ENCODE measurements around the gene SCN1A. TPM values are rescaled to one million over a fixed set of nuclear protein-coding genes. Genes with fewer than 3 reads are reported as not detected.

The SCN1A gene
- total and polyA plus RNA-seq, 2 of the 13 experiments (the other 11 are each of a cell fraction or from before 2014, with no cell fraction given) = 19.9 to 39.4 TPM

DNA sequence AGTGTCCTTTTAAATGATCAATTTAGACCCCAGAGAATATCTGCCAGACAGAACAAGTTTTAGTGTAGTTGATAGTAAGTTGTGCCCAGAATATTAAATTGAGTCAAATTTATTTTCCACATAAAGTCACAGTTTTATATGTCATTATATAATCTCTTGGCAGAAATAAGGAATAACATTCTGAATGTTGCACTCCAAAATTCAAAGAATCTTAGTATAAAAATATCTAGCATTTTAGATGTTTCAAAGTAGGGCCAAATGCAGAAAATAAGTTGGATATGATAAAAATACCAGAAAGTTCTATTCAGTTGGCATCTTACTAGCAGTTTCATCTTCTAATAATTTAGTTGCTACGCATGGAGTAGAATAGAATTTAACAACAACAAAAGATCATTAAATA lies 33.5 kb downstream of the SCN1A start (continued):
- TF ChIP-seq GTF3A (CRISPR knock-in tag; conservative IDR thresholded peaks at IDR 0.05) = no peak

DNA sequence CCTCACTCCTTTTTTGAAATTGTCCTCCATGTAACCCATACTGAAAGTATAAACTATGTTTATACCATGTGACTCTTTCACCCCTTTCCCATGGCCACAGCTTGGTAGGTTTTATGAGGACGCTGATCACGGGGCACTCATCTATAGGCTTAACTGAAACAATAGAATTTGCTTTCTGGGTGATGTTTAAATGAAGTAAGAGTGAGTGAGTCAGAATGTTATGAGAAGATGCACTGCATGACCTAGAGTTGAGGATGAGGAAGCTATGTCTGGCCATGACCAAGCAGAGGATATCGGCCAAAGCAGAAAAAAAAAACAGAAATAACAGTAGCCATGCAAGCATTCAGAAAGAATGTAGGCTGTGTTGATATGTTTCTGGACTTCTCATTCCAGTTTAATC lies 34.9 kb downstream of the SCN1A start:
- POLR2A ChIA-PET = no interaction called here
- H3K79me2 ChIP-seq (ENCODE audit: insufficient read depth, low read length) = no peaks in the 10 kb centered on the region

DNA sequence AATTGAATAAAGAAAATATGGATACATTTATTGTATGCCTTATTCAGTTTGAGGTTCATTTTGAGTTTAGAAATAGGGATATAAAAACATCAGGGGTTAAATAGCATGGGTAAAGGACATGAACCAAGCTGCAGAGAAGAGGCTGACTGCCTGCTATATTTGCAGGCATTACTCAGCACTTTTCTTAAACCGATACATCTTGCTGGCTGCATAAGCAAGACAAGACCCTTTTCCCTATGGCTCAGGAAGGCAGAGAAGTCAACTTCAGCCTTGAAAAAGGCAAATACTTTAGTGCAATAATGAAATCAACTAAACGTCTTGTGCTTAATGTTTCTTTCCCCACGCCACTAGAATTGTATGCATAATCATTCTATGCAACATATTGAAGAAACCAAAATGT lies 36.4 kb downstream of the SCN1A start:
- no peak overlapping the region for H3K4me3 ChIP-seq (replicated peaks in 1 of 3; ENCODE audit: insufficient read depth in 1 of 3, low read depth in 2 of 3, low read length in 3 of 3)
- H3K4me1 ChIP-seq (ENCODE audit: insufficient read depth, low read length) = peaks cover 30% of the 10 kb centered on the region
- ChIA-PET CTCF (ENCODE audit: low intra/inter-chr PET ratio, low total read pairs) (no interaction called here), POLR2A (interaction anchor here (1.6 kb wide), 1 partner anchor 43 kb away, joined by 4 read pairs; no protein-coding TSS in a partner anchor)
- FAIRE-seq (no peak), DNase-seq (ENCODE audit: low spot score) (no peak), ATAC-seq (no peak)
- H4K20me1 ChIP-seq (ENCODE audit: insufficient read depth, low read length) = no peaks in the 10 kb centered on the region
- WGBS (ENCODE audit: low lambda C conversion rate) = 75% methylated on average over 3 of the region's 3 CpGs
- no peaks in the 10 kb centered on the region for H3K9me3 ChIP-seq (ENCODE audit: low read length)
- H2AFZ ChIP-seq (ENCODE audit: low read length) = no peak overlapping the region
- intact Hi-C loops (cut with micrococcal nuclease; ENCODE audit: unreplicated experiment) (no loop called here), in situ Hi-C loops (cut with HindIII; ENCODE audit: extremely low pct_ligation_motif_present, low pct_unique_long_range_greater_than_20kb) (no loop called here)
- no peaks in the 10 kb centered on the region for H3K27me3 ChIP-seq (ENCODE audit: control insufficient read depth in 1 of 2, insufficient read depth in 2 of 2, low read length in 2 of 2)
- no peak overlapping the region for H3K27ac ChIP-seq (ENCODE audit: extremely low read length, insufficient read depth, low read length)
- H3K36me3 ChIP-seq (replicated peaks in 1 of 2; ENCODE audit: control insufficient read depth in 1 of 2, insufficient read depth in 2 of 2, low read length in 2 of 2) = no peaks in the 10 kb centered on the region
- H3K9ac ChIP-seq (ENCODE audit: insufficient read depth, low read depth, low read length) = no peak overlapping the region
- no peak overlapping the region for H3K4me2 ChIP-seq (ENCODE audit: low read depth, low read length)
- TF ChIP-seq ZNF496 (CRISPR knock-in tag; IDR thresholded peaks at IDR 0.05; ENCODE audit: insufficient replicate concordance) (no peak), NFE2 (CRISPR knock-in tag; IDR thresholded peaks at IDR 0.05) (peak; percentile 74; the same call in 1 of the 2 replicates), ZSCAN20 (CRISPR knock-in tag; IDR thresholded peaks at IDR 0.05; ENCODE audit: borderline replicate concordance) (no peak), MAFK (conservative IDR thresholded peaks at IDR 0.05 in 1 of 2, IDR thresholded peaks at IDR 0.05 in 1 of 2; ENCODE audit: low read length in 2 of 2) (peak; percentile 55 to 66), ZNF652 (CRISPR knock-in tag; IDR thresholded peaks at IDR 0.05; ENCODE audit: borderline replicate concordance, low read depth) (0 out of 2 replicates have a peak, but pooled peaks have one; percentile 27), NFE2L2 (IDR thresholded peaks at IDR 0.05; ENCODE audit: low read length) (peak; percentile 71; the same call in 1 of the 2 replicates), MAFF (IDR thresholded peaks at IDR 0.05; ENCODE audit: low read depth, low read length) (peak; percentile 59)
- TF ChIP-seq, protein P1, sequence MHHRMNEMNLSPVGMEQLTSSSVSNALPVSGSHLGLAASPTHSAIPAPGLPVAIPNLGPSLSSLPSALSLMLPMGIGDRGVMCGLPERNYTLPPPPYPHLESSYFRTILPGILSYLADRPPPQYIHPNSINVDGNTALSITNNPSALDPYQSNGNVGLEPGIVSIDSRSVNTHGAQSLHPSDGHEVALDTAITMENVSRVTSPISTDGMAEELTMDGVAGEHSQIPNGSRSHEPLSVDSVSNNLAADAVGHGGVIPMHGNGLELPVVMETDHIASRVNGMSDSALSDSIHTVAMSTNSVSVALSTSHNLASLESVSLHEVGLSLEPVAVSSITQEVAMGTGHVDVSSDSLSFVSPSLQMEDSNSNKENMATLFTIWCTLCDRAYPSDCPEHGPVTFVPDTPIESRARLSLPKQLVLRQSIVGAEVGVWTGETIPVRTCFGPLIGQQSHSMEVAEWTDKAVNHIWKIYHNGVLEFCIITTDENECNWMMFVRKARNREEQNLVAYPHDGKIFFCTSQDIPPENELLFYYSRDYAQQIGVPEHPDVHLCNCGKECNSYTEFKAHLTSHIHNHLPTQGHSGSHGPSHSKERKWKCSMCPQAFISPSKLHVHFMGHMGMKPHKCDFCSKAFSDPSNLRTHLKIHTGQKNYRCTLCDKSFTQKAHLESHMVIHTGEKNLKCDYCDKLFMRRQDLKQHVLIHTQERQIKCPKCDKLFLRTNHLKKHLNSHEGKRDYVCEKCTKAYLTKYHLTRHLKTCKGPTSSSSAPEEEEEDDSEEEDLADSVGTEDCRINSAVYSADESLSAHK (CRISPR knock-in tag; IDR thresholded peaks at IDR 0.05; ENCODE audit: borderline replicate concordance) = no peak
- BruUV-seq (replicated peaks) = no TSS peak
- no peaks in the 10 kb centered on the region for H3K79me2 ChIP-seq (ENCODE audit: insufficient read depth, low read length)

More for the DNA sequence above, 34.9 kb downstream of the SCN1A start:
- H2AFZ ChIP-seq (ENCODE audit: low read length) = no peak overlapping the region
- FAIRE-seq (no peak), DNase-seq (ENCODE audit: low spot score) (no peak), ATAC-seq (no peak)
- H3K9me3 ChIP-seq (ENCODE audit: low read length) = no peaks in the 10 kb centered on the region
- peaks cover 30% of the 10 kb centered on the region for H3K4me1 ChIP-seq (ENCODE audit: insufficient read depth, low read length)
- H3K36me3 ChIP-seq (replicated peaks in 1 of 2; ENCODE audit: control insufficient read depth in 1 of 2, insufficient read depth in 2 of 2, low read length in 2 of 2) = no peaks in the 10 kb centered on the region
- H3K9ac ChIP-seq (ENCODE audit: insufficient read depth, low read depth, low read length) = no peak overlapping the region
- no TSS peak for BruUV-seq (replicated peaks)
- 96% methylated on average over 3 of the region's 3 CpGs for WGBS (ENCODE audit: low lambda C conversion rate)
- no peak overlapping the region for H3K27ac ChIP-seq (ENCODE audit: extremely low read length, insufficient read depth, low read length)
- no peak overlapping the region for H3K4me2 ChIP-seq (ENCODE audit: low read depth, low read length)
- CTCF ChIA-PET (ENCODE audit: low intra/inter-chr PET ratio, low total read pairs) = no interaction called here
- H3K27me3 ChIP-seq (ENCODE audit: control insufficient read depth in 1 of 2, insufficient read depth in 2 of 2, low read length in 2 of 2) = no peaks in the 10 kb centered on the region
- in situ Hi-C loops (cut with HindIII; ENCODE audit: extremely low pct_ligation_motif_present, low pct_unique_long_range_greater_than_20kb) (no loop called here), intact Hi-C loops (cut with micrococcal nuclease; ENCODE audit: unreplicated experiment) (no loop called here)
- TF ChIP-seq TOE1 (CRISPR knock-in tag; IDR thresholded peaks at IDR 0.05) = no peak
- no peak for TF ChIP-seq NFE2L1 (CRISPR knock-in tag; IDR thresholded peaks at IDR 0.05; ENCODE audit: borderline replicate concordance)
- TF ChIP-seq ZNF747 (CRISPR knock-in tag; IDR thresholded peaks at IDR 0.05; ENCODE audit: borderline replicate concordance) = no peak
- no peak for TF ChIP-seq ZNF614 (CRISPR knock-in tag; IDR thresholded peaks at IDR 0.05; ENCODE audit: borderline replicate concordance)
- TF ChIP-seq ZNF34 (CRISPR knock-in tag; IDR thresholded peaks at IDR 0.05; ENCODE audit: borderline replicate concordance) = no peak
- no peak for TF ChIP-seq NCOR1 (IDR thresholded peaks at IDR 0.05; ENCODE audit: borderline replicate concordance, low read length)
- TF ChIP-seq EED (CRISPR knock-in tag; IDR thresholded peaks at IDR 0.05) = no peak
- no peak for TF ChIP-seq ZNF33A (CRISPR knock-in tag; IDR thresholded peaks at IDR 0.05; ENCODE audit: borderline replicate concordance)
- no peak for TF ChIP-seq MAFK (conservative IDR thresholded peaks at IDR 0.05 in 1 of 2, IDR thresholded peaks at IDR 0.05 in 1 of 2; ENCODE audit: low read length in 2 of 2)
- TF ChIP-seq ZNF260 (CRISPR knock-in tag; IDR thresholded peaks at IDR 0.05; ENCODE audit: borderline replicate concordance, low read depth) = no peak
- no peak overlapping the region for H3K4me3 ChIP-seq (replicated peaks in 1 of 3; ENCODE audit: insufficient read depth in 1 of 3, low read depth in 2 of 3, low read length in 3 of 3)
- no peaks in the 10 kb centered on the region for H4K20me1 ChIP-seq (ENCODE audit: insufficient read depth, low read length)
